HG02588 (cell line): Measurements from ENCODE around the gene NUP37.

Experiments
- ATAC-seq: cut with Tn5 transposase; IDR thresholded peaks from one replicate; pipeline ENCODE4 v1.9.1; 2021; ENCODE audit warnings: mild to moderate bottlenecking, moderate library complexity; ENCODE audit not compliant: unreplicated experiment

Gene NUP37

DNA sequence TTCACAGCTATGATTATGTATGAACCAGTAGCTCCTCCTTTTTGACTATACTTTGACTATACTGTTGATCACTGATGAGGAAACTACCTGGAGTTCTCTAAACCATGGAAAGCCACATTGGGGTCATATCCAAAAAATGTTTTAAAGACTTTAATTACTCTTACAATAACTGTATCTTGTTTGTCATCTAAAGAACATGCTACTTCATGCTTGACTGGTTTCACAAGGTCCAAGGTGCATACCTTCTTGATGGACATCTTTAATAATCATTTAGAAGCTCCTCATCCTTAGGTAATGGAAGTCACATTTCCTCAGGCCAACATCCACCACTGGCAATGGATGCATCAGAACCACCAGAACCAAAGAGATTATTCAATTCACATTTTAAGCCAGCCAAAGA lies 88.1 kb downstream of the NUP37 start:
- ATAC-seq = no peak

DNA sequence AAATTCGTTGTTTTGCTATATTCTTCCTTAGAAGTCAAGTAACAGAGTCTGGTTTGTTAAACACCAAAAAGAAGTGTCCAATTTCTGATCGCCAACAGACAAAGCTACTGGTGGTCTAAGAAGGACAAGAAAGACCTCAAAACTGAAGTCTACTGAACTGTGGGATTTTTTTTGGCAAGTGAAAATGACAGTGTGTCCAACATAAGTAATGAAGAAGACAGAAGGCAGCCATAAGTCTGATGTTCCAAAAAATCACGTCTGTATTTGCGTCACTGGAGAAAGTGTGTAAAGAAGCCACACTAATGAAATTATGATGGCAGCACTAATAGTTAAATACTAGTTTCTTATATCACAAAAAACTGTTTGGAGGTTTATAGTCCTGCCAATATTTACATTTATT lies 90.8 kb downstream of the NUP37 start:
- no peak for ATAC-seq

GRCh38 chr12:102026728-102027127 lies 93.2 kb downstream of the NUP37 start:
- no peak for ATAC-seq

GRCh38 chr12:102024765-102025164 lies 95.1 kb downstream of the NUP37 start:
- no peak for ATAC-seq

GRCh38 chr12:102023343-102023930 lies 96.5 kb downstream of the NUP37 start:
- no peak for ATAC-seq
